OCI-LY1 (cell line): ENCODE results near the gene DHRSX.

Source experiments
- H2AFZ ChIP-seq: fragments of 200-600 bp; sonication (generic), shearing (Covaris generic); 2 replicates; pipeline ENCODE4 v1.6.0; 2014; ENCODE audit warnings: antibody characterized with exemption, mild to moderate bottlenecking, low read length
- H3F3A ChIP-seq: fragments of 200-600 bp; sonication (generic), shearing (Covaris generic); 2 replicates; pipeline ENCODE4 v1.6.0; 2014; ENCODE audit warnings: mild to moderate bottlenecking, antibody characterized with exemption, low read length, moderate library complexity; ENCODE audit not compliant: insufficient read depth
- H3K27ac ChIP-seq: fragments of 200-600 bp; sonication (generic); 2 replicates; pipeline ENCODE4 v1.5.1; 2014; ENCODE audit warnings: low read length, mixed run types, mild to moderate bottlenecking, low read depth; ENCODE audit not compliant: poor library complexity, severe bottlenecking
- H3K27me3 ChIP-seq: fragments of 200-600 bp; sonication (generic); 2 replicates; pipeline ENCODE4 v1.6.0; 2014; ENCODE audit warnings: antibody characterized with exemption, mild to moderate bottlenecking, low read length, moderate library complexity; ENCODE audit not compliant: insufficient read depth
- H3K36me3 ChIP-seq: fragments of 200-600 bp; sonication (generic); 2 replicates; pipeline ENCODE4 v1.6.1; 2014; ENCODE audit warnings: mild to moderate bottlenecking, antibody characterized with exemption, low read length, moderate library complexity, mixed read lengths; ENCODE audit not compliant: insufficient read depth
- H3K4me1 ChIP-seq: fragments of 200-600 bp; sonication (generic); 2 replicates; pipeline ENCODE4 v1.5.1; 2014; ENCODE audit warnings: mild to moderate bottlenecking, low read length, moderate library complexity; ENCODE audit not compliant: insufficient read depth, severe bottlenecking
- H3K4me2 ChIP-seq: fragments of 200-600 bp; sonication (generic), shearing (Covaris generic); 2 replicates; pipeline ENCODE4 v1.6.1; 2014; ENCODE audit warnings: low read length
- H3K4me3 ChIP-seq: fragments of 200-600 bp; sonication (generic); 2 replicates; pipeline ENCODE4 v1.5.1; 2014; ENCODE audit warnings: low read length, low read depth, mild to moderate bottlenecking, mixed read lengths; ENCODE audit not compliant: poor library complexity, severe bottlenecking
- H3K79me2 ChIP-seq: fragments of 200-600 bp; shearing (Covaris generic); 2 replicates; pipeline ENCODE4 v1.6.1; 2016; ENCODE audit warnings: mixed run types, low read length, mixed read lengths; ENCODE audit not compliant: insufficient read depth
- H3K9ac ChIP-seq: fragments of 200-600 bp; sonication (generic), shearing (Covaris generic); 2 replicates; pipeline ENCODE4 v1.6.1; 2014; ENCODE audit warnings: mild to moderate bottlenecking, low read length, mixed read lengths
- H3K9me2 ChIP-seq: fragments of 200-600 bp; sonication (generic), shearing (Covaris generic); 2 replicates; pipeline ENCODE4 v1.6.1; 2014; ENCODE audit warnings: low read depth, mild to moderate bottlenecking, low read length, mixed read lengths
- H3K9me3 ChIP-seq: fragments of 200-600 bp; shearing (Covaris generic); 2 replicates; pipeline ENCODE4 v1.6.1; 2014; ENCODE audit warnings: low read length, mixed read lengths
- H4K20me1 ChIP-seq: fragments of 200-600 bp; sonication (generic), shearing (Covaris generic); 2 replicates; pipeline ENCODE4 v1.6.0; 2016; ENCODE audit warnings: mild to moderate bottlenecking, low read length; ENCODE audit not compliant: insufficient read depth
- CTCF ChIP-seq: fragments of 200-600 bp; sonication (generic), shearing (Covaris generic); IDR thresholded peaks from 2 replicates; pipeline ENCODE4 v1.5.1; 2017; ENCODE audit warnings: mild to moderate bottlenecking, antibody characterized with exemption, low read length, moderate library complexity, mixed read lengths
- EZH2 ChIP-seq: fragments of 200-600 bp; sonication (generic), shearing (Covaris generic); IDR thresholded peaks from 2 replicates; pipeline ENCODE4 v1.8.0; 2017; ENCODE audit warnings: borderline replicate concordance, mixed run types, mild to moderate bottlenecking, antibody characterized with exemption, low read length, moderate library complexity, mixed read lengths

Gene DHRSX

GRCh38 chrX:2320580-2321327 is 180.0 kb downstream of the DHRSX start:
- Histone ChIP-seq H3F3A (no peaks in the 10 kb centered on the region), H3K27ac (peak overlapping the region; percentile 57), H2AFZ (no peak overlapping the region), H3K27me3 (no peaks in the 10 kb centered on the region), H3K79me2 (no peaks in the 10 kb centered on the region), H3K9me2 (no peaks in the 10 kb centered on the region), H3K4me2 (peak overlapping the region; percentile 24; the same call in 1 of the 2 replicates), H3K9me3 (no peaks in the 10 kb centered on the region), H3K4me3 (no peak overlapping the region), H3K9ac (no peak overlapping the region), H3K36me3 (peaks cover under 1% of the 10 kb centered on the region; the same call in 1 of the 2 replicates), H3K4me1 (peaks cover 31% of the 10 kb centered on the region), H4K20me1 (no peaks in the 10 kb centered on the region)
- TF ChIP-seq CTCF (no peak), EZH2 (no peak)

- no peak for TF ChIP-seq CTCF
- no peak for TF ChIP-seq EZH2
- Histone ChIP-seq H4K20me1 (no peaks in the 10 kb centered on the region), H3K9ac (no peak overlapping the region), H3K36me3 (no peaks in the 10 kb centered on the region), H3K9me3 (no peaks in the 10 kb centered on the region), H3K9me2 (no peaks in the 10 kb centered on the region), H2AFZ (no peak overlapping the region), H3K79me2 (no peaks in the 10 kb centered on the region), H3K4me1 (peaks cover 25% of the 10 kb centered on the region), H3F3A (no peaks in the 10 kb centered on the region), H3K4me2 (no peak overlapping the region), H3K4me3 (no peak overlapping the region), H3K27me3 (no peaks in the 10 kb centered on the region), H3K27ac (peak overlapping the region; percentile 57)
These were observed 180.7 kb downstream of the DHRSX start for GRCh38 chrX:2320089-2320488.

GRCh38 chrX:2318371-2318770 is 182.4 kb downstream of the DHRSX start:
- Histone ChIP-seq H3K27me3 (no peaks in the 10 kb centered on the region), H3K9ac (no peak overlapping the region), H3K36me3 (no peaks in the 10 kb centered on the region), H3K4me2 (no peak overlapping the region), H3K27ac (no peak overlapping the region), H2AFZ (no peak overlapping the region), H3K9me2 (no peaks in the 10 kb centered on the region), H4K20me1 (no peaks in the 10 kb centered on the region), H3K9me3 (no peaks in the 10 kb centered on the region), H3K79me2 (no peaks in the 10 kb centered on the region), H3K4me3 (no peak overlapping the region), H3F3A (no peaks in the 10 kb centered on the region), H3K4me1 (peaks cover 18% of the 10 kb centered on the region)
- TF ChIP-seq CTCF (no peak), EZH2 (no peak)
